ENCODE results near the gene MS4A4E. TPM values are rescaled to one million over a fixed set of nuclear protein-coding genes. Genes with fewer than 3 reads are reported as not detected.
A peak's percentile ranks its signal among the peaks of the same experiment; 100 is the strongest.

MS4A4E gene
- total and polyA plus RNA-seq, 2 of the 8 experiments (the other 6 are each of a cell fraction or from before 2014, with no cell fraction given), result not detected

DNA sequence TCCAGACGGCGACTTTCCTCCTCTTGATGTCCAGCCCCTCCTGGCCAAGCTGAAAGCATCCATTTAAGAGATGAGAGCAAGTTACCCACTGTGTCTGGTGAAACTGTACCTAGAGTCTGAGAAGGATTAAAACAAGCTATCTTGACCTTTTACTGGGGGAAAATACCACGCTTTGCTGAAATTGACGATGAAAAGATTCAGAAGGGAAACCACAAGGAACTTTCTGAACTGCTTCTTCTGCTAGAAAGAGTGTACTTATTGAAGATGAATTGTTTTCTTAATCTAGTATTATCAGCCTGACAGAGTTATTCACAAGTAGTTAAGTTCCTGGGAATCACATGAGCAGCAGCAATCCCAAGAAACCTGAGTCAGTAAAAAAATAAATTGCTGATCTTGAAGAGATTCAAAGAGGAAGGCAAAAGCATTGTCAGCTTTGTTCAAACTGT lies 47.0 kb downstream of the MS4A4E start:
- no peak overlapping the region for H3K9ac ChIP-seq (replicated peaks in 1 of 4; ENCODE audit: extremely low read depth in 1 of 4, low read depth in 3 of 4, low read length in 3 of 4)
- DNase-seq (ENCODE audit: low read depth in 1 of 2, low spot score in 2 of 2) (no peak), FAIRE-seq (no peak)
- ChIA-PET CTCF (ENCODE audit: partially characterized antibody) (interaction anchor here (0.9 to 1.7 kb wide), 5 partner anchors 12 to 373 kb away, joined by 3 to 5 read pairs (median 4); partner anchors contain the start of gene OOSP4A), POLR2A (ENCODE audit: partially characterized antibody) (no interaction called here)
- H2AFZ ChIP-seq (ENCODE audit: low read length), result peak overlapping the region; percentile 81; the same call in 1 of the 2 replicates
- WGBS, 2 experiments (ENCODE audit: extremely low coverage in 1 of 2, insufficient coverage in 1 of 2, insufficient read length in 1 of 2, insufficient replicate concordance in 2 of 2, low coverage in 1 of 2, low lambda C conversion rate in 2 of 2, missing lambda C conversion rate in 1 of 2), result 93% methylated on average over 4 of the region's 4 CpGs; no CpG with 5 or more reads in 1 of the 2 experiments
- no peak overlapping the region for H3K56ac ChIP-seq (replicated peaks; ENCODE audit: insufficient read length, low read depth, low read length)
- H3K23ac ChIP-seq (ENCODE audit: insufficient read length), result no peak overlapping the region
- no peaks in the 10 kb centered on the region for H3K23me2 ChIP-seq (ENCODE audit: low read depth, low read length)
- H3K79me1 ChIP-seq (ENCODE audit: low read depth, low read length), result no peaks in the 10 kb centered on the region
- no peak overlapping the region for H2AK5ac ChIP-seq (ENCODE audit: low read depth, low read length)
- TF ChIP-seq RFX5 (IDR thresholded peaks at IDR 0.05; ENCODE audit: borderline replicate concordance, low read depth, low read length) (no peak), SP4 (IDR thresholded peaks at IDR 0.05; ENCODE audit: low read length) (no peak), NANOG (IDR thresholded peaks at IDR 0.05; ENCODE audit: insufficient read depth, low read depth, low read length, poor library complexity, severe bottlenecking) (no peak), CTBP2 (IDR thresholded peaks at IDR 0.05; ENCODE audit: borderline replicate concordance, insufficient read depth, insufficient read length, low read length) (no peak), JUN (IDR thresholded peaks at IDR 0.05; ENCODE audit: low read depth, low read length) (no peak), CEBPB (IDR thresholded peaks at IDR 0.05; ENCODE audit: low read depth, low read length) (no peak), POU5F1 (IDR thresholded peaks at IDR 0.05; ENCODE audit: low read depth, low read length) (no peak), SIN3A (conservative IDR thresholded peaks at IDR 0.05 in 1 of 2, IDR thresholded peaks at IDR 0.05 in 1 of 2; ENCODE audit: low read depth in 1 of 2, low read length in 2 of 2) (no peak), RBBP5 (IDR thresholded peaks at IDR 0.05; ENCODE audit: borderline replicate concordance, low read depth, low read length) (no peak), FOSL1 (IDR thresholded peaks at IDR 0.05; ENCODE audit: insufficient read depth, low read depth, low read length) (no peak), ATF2 (IDR thresholded peaks at IDR 0.05; ENCODE audit: low read length) (no peak), HDAC6 (IDR thresholded peaks at IDR 0.05; ENCODE audit: low read depth, low read length) (no peak)
- no peak overlapping the region for H4K5ac ChIP-seq (ENCODE audit: insufficient read length, low read depth, low read length)
- H3K18ac ChIP-seq (ENCODE audit: extremely low read depth, low read length), result no peak overlapping the region
- H3K27me3 ChIP-seq (replicated peaks in 1 of 4; ENCODE audit: control insufficient read depth in 3 of 4, extremely low read depth in 1 of 4, insufficient read depth in 3 of 4, low read length in 3 of 4), result no peaks in the 10 kb centered on the region
- H4K20me1 ChIP-seq (replicated peaks in 1 of 2; ENCODE audit: control insufficient read depth in 1 of 2, insufficient read depth in 2 of 2, low read length in 2 of 2), result no peaks in the 10 kb centered on the region
- H3K4ac ChIP-seq (replicated peaks; ENCODE audit: insufficient read length, low read depth, low read length), result no peak overlapping the region
- no peak overlapping the region for H3K14ac ChIP-seq (ENCODE audit: insufficient read length)
- no peak overlapping the region for H3K4me3 ChIP-seq (ENCODE audit: extremely low read depth in 1 of 4, insufficient read depth in 2 of 4, low read depth in 3 of 4, low read length in 4 of 4)
- no peak overlapping the region for H2BK5ac ChIP-seq (ENCODE audit: low read depth, low read length)
- H2BK12ac ChIP-seq (ENCODE audit: low read depth, low read length), result no peak overlapping the region
- H4K8ac ChIP-seq (ENCODE audit: extremely low read depth, insufficient read depth, low read length), result no peak overlapping the region
- H3K27ac ChIP-seq (ENCODE audit: low read depth, low read length), result no peak overlapping the region
- no peak overlapping the region for H2BK15ac ChIP-seq (ENCODE audit: low read length)
- no peak overlapping the region for H2BK120ac ChIP-seq (replicated peaks; ENCODE audit: low read depth, low read length)
- no peak overlapping the region for H2BK20ac ChIP-seq (ENCODE audit: low read length)
- no peak overlapping the region for H3K4me2 ChIP-seq (ENCODE audit: insufficient read depth in 1 of 2, low read depth in 2 of 2, low read length in 2 of 2)
- no peaks in the 10 kb centered on the region for H3K36me3 ChIP-seq (ENCODE audit: control insufficient read depth in 2 of 4, insufficient read depth in 4 of 4, low read length in 3 of 4)
- H3K79me2 ChIP-seq (ENCODE audit: control insufficient read depth in 1 of 2, insufficient read depth in 2 of 2, low read length in 2 of 2), result no peaks in the 10 kb centered on the region
- no peaks in the 10 kb centered on the region; a peak in 1 of 7 replicates for H3K4me1 ChIP-seq (replicated peaks in 1 of 4; ENCODE audit: control insufficient read depth in 3 of 4, insufficient read depth in 4 of 4, low read length in 3 of 4)
- no peaks in the 10 kb centered on the region for H3K9me3 ChIP-seq (ENCODE audit: insufficient read depth in 2 of 2, low read depth in 1 of 2, low read length in 1 of 2)
- H4K91ac ChIP-seq (replicated peaks; ENCODE audit: insufficient read length, low read length), result no peak overlapping the region
